ENCODE data around the gene SLC22A1. TPM values are rescaled to one million over a fixed set of nuclear protein-coding genes. Genes with fewer than 3 reads are reported as not detected.

SLC22A1 gene
- total and polyA plus RNA-seq, 2 experiments from 2014 or later: 0.10 to 0.65 TPM

DNA sequence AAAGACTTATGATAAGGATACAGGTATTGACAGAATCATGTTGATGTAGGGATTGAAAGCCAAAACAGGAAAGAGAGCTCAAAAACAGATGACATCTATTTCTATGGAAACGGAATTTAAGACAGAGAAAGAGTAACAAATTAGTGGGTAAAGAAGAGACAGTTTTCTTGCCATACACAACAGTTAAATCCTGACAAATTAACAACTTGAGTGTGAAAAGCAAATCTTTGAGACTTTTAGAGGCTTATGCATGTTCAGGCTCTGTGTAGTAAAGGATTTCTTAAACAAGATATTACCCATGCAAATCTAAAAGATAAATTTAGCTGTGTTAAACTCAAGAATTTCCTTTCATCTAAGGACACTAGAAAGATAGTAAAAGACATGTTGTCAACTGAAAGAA, 68.5 kb downstream of the SLC22A1 start:
- Mint-ChIP-seq H3K4me3 (no peak overlapping the region), H3K9me3 (peaks cover 30% of the 10 kb centered on the region), H3K36me3 (ENCODE audit: low read depth) (peaks cover 6% of the 10 kb centered on the region; the same call in 1 of the 3 replicates), H3K27me3 (ENCODE audit: insufficient read depth, low read depth, poor library complexity) (no peaks in the 10 kb centered on the region), H3K4me1 (no peaks in the 10 kb centered on the region), H3K27ac (no peak overlapping the region)
- Histone ChIP-seq H3K79me2 (replicated peaks; ENCODE audit: insufficient read depth) (no peaks in the 10 kb centered on the region), H3K4me2 (no peak overlapping the region), H3K36me3 (ENCODE audit: insufficient read depth) (no peaks in the 10 kb centered on the region; the same call in 1 of the 2 replicates), H3K27ac (ENCODE audit: low read depth) (no peak overlapping the region), H3K9me2 (ENCODE audit: insufficient read depth) (no peaks in the 10 kb centered on the region), H4K20me1 (replicated peaks; ENCODE audit: insufficient read depth) (no peaks in the 10 kb centered on the region), H3K4me1 (ENCODE audit: insufficient read depth) (no peaks in the 10 kb centered on the region), H3K4me3 (no peak overlapping the region), H3K27me3 (ENCODE audit: insufficient read depth) (no peaks in the 10 kb centered on the region), H2AFZ (no peak overlapping the region; the same call in 1 of the 2 replicates), H3F3A (replicated peaks; ENCODE audit: low read depth) (no peaks in the 10 kb centered on the region)
- DNase-seq (ENCODE audit: low spot score) (no peak), ATAC-seq (no peak)
- TF ChIP-seq ETS1 (IDR thresholded peaks at IDR 0.05) (no peak), EZH2 (IDR thresholded peaks at IDR 0.05; ENCODE audit: low read depth, unreplicated experiment) (no peak), POLR2AphosphoS5 (IDR thresholded peaks at IDR 0.05; ENCODE audit: low read depth) (no peak), NANOG (IDR thresholded peaks at IDR 0.05; ENCODE audit: borderline replicate concordance) (no peak), JUNB (IDR thresholded peaks at IDR 0.05; ENCODE audit: unreplicated experiment) (no peak), STAT1 (IDR thresholded peaks at IDR 0.05; ENCODE audit: unreplicated experiment) (no peak), ZNF114 (CRISPR knock-in tag; IDR thresholded peaks at IDR 0.05) (no peak), ZNF331 (CRISPR knock-in tag; IDR thresholded peaks at IDR 0.05; ENCODE audit: low read depth) (no peak), EZH2phosphoT487 (IDR thresholded peaks at IDR 0.05; ENCODE audit: unreplicated experiment) (no peak), CREB1 (CRISPR knock-in tag; IDR thresholded peaks at IDR 0.05; ENCODE audit: low read depth) (no peak)
- TF ChIP-seq, protein P1, sequence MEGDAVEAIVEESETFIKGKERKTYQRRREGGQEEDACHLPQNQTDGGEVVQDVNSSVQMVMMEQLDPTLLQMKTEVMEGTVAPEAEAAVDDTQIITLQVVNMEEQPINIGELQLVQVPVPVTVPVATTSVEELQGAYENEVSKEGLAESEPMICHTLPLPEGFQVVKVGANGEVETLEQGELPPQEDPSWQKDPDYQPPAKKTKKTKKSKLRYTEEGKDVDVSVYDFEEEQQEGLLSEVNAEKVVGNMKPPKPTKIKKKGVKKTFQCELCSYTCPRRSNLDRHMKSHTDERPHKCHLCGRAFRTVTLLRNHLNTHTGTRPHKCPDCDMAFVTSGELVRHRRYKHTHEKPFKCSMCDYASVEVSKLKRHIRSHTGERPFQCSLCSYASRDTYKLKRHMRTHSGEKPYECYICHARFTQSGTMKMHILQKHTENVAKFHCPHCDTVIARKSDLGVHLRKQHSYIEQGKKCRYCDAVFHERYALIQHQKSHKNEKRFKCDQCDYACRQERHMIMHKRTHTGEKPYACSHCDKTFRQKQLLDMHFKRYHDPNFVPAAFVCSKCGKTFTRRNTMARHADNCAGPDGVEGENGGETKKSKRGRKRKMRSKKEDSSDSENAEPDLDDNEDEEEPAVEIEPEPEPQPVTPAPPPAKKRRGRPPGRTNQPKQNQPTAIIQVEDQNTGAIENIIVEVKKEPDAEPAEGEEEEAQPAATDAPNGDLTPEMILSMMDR (conservative IDR thresholded peaks at IDR 0.05; ENCODE audit: low read depth in 2 of 2): no peak
- TF ChIP-seq, protein P2, sequence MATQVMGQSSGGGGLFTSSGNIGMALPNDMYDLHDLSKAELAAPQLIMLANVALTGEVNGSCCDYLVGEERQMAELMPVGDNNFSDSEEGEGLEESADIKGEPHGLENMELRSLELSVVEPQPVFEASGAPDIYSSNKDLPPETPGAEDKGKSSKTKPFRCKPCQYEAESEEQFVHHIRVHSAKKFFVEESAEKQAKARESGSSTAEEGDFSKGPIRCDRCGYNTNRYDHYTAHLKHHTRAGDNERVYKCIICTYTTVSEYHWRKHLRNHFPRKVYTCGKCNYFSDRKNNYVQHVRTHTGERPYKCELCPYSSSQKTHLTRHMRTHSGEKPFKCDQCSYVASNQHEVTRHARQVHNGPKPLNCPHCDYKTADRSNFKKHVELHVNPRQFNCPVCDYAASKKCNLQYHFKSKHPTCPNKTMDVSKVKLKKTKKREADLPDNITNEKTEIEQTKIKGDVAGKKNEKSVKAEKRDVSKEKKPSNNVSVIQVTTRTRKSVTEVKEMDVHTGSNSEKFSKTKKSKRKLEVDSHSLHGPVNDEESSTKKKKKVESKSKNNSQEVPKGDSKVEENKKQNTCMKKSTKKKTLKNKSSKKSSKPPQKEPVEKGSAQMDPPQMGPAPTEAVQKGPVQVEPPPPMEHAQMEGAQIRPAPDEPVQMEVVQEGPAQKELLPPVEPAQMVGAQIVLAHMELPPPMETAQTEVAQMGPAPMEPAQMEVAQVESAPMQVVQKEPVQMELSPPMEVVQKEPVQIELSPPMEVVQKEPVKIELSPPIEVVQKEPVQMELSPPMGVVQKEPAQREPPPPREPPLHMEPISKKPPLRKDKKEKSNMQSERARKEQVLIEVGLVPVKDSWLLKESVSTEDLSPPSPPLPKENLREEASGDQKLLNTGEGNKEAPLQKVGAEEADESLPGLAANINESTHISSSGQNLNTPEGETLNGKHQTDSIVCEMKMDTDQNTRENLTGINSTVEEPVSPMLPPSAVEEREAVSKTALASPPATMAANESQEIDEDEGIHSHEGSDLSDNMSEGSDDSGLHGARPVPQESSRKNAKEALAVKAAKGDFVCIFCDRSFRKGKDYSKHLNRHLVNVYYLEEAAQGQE (IDR thresholded peaks at IDR 0.05; ENCODE audit: unreplicated experiment): no peak
- TF ChIP-seq, protein P3, sequence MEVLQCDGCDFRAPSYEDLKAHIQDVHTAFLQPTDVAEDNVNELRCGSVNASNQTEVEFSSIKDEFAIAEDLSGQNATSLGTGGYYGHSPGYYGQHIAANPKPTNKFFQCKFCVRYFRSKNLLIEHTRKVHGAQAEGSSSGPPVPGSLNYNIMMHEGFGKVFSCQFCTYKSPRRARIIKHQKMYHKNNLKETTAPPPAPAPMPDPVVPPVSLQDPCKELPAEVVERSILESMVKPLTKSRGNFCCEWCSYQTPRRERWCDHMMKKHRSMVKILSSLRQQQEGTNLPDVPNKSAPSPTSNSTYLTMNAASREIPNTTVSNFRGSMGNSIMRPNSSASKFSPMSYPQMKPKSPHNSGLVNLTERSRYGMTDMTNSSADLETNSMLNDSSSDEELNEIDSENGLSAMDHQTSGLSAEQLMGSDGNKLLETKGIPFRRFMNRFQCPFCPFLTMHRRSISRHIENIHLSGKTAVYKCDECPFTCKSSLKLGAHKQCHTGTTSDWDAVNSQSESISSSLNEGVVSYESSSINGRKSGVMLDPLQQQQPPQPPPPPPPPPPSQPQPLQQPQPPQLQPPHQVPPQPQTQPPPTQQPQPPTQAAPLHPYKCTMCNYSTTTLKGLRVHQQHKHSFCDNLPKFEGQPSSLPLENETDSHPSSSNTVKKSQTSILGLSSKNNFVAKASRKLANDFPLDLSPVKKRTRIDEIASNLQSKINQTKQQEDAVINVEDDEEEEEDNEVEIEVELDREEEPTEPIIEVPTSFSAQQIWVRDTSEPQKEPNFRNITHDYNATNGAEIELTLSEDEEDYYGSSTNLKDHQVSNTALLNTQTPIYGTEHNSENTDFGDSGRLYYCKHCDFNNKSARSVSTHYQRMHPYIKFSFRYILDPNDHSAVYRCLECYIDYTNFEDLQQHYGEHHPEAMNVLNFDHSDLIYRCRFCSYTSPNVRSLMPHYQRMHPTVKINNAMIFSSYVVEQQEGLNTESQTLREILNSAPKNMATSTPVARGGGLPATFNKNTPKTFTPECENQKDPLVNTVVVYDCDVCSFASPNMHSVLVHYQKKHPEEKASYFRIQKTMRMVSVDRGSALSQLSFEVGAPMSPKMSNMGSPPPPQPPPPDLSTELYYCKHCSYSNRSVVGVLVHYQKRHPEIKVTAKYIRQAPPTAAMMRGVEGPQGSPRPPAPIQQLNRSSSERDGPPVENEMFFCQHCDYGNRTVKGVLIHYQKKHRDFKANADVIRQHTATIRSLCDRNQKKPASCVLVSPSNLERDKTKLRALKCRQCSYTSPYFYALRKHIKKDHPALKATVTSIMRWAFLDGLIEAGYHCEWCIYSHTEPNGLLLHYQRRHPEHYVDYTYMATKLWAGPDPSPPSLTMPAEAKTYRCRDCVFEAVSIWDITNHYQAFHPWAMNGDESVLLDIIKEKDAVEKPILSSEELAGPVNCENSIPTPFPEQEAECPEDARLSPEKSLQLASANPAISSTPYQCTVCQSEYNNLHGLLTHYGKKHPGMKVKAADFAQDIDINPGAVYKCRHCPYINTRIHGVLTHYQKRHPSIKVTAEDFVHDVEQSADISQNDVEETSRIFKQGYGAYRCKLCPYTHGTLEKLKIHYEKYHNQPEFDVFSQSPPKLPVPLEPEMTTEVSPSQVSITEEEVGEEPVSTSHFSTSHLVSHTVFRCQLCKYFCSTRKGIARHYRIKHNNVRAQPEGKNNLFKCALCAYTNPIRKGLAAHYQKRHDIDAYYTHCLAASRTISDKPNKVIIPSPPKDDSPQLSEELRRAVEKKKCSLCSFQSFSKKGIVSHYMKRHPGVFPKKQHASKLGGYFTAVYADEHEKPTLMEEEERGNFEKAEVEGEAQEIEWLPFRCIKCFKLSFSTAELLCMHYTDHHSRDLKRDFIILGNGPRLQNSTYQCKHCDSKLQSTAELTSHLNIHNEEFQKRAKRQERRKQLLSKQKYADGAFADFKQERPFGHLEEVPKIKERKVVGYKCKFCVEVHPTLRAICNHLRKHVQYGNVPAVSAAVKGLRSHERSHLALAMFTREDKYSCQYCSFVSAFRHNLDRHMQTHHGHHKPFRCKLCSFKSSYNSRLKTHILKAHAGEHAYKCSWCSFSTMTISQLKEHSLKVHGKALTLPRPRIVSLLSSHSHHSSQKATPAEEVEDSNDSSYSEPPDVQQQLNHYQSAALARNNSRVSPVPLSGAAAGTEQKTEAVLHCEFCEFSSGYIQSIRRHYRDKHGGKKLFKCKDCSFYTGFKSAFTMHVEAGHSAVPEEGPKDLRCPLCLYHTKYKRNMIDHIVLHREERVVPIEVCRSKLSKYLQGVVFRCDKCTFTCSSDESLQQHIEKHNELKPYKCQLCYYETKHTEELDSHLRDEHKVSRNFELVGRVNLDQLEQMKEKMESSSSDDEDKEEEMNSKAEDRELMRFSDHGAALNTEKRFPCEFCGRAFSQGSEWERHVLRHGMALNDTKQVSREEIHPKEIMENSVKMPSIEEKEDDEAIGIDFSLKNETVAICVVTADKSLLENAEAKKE (CRISPR knock-in tag; IDR thresholded peaks at IDR 0.05): no peak

All from GM23338 (cell line).